ENCODE data around the gene LGALS9B.
"Not testable (repeated sequence)": the region's sequence is repeated elsewhere in the genome, so short reads cannot be mapped to it uniquely, and the experiment has no call there.

The LGALS9B gene

DNA sequence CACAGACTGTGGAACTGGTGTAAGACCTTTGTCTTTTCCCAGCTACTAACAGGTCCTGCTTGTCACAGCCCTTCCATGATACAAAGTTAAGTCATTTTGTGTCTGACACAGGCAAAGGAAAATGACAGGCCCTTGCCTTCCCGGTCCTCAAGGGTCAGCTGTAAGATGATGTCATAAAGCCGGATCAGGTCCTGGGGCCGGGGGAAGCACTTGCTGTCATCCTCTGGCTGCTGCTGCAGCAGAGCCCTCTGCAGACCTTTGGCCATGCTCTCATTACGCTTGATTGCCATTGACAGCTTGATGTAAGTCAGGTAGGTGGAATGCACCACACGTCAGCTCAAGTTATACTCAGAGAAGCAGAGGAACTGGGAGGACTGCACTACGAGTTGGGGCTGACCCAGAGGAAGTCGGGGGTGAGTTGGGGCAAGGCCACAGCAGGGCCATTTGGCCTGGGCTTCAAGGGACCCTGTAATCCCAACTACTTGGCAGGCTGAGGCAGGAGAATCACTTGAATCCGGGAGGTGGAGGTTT lies 50.9 kb downstream of the LGALS9B start:
- DNase-seq (ENCODE audit: low read depth, low spot score) = not testable (repeated sequence)

DNA sequence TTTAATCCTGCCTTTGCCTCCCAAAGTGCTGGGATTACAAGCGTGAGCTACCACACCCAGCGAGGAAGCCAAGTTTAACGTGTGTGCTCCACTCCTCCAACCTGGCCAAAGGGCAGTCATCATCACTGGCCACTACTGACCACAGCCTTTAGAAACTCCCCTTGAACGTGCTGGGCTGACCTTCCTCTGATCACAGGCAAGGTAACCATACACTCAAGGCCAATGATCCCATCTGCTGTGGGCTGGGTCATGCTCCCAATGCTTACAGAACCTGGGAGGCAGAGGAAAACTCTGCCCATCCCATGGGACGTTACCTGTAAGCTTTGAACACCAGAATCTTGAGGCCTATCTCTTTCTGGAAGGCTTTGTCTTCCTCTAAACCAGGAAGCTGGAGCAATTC lies 51.9 kb downstream of the LGALS9B start:
- DNase-seq (ENCODE audit: low read depth, low spot score) = not testable (repeated sequence)

DNA sequence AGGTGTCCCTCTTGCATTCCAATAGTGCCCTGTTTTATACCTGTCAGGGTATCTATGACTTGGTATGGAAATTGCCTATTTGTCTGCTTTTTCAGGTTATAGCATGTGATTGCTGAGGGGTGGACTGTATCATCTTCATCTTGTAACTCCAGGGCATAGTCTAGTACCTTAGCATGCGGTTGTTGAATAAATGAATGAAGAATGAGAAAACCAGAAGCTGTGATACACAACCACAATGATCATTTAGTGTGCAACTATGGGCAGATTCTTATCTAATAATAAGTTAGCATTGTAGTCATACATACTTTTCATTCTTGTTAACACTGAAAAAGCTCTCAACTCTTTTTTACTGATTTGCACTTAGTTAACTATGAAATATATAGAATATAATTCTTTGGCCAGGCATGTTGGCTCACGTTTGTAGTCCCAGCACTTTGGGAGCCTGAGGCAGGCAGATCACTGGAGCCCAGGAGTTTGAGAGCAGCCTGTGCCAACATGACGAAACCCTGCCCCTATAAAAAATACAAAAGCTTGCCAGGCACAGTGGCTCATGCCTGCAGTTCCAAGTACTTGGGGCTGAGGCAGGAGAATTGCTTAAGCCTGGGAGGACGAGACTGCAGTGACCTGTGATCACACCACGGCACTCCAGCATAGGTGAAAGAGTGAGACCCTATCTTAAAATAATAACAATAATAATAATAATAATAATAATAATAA lies 65.9 kb downstream of the LGALS9B start:
- not testable (repeated sequence) for DNase-seq (ENCODE audit: low read depth, low spot score)

DNA sequence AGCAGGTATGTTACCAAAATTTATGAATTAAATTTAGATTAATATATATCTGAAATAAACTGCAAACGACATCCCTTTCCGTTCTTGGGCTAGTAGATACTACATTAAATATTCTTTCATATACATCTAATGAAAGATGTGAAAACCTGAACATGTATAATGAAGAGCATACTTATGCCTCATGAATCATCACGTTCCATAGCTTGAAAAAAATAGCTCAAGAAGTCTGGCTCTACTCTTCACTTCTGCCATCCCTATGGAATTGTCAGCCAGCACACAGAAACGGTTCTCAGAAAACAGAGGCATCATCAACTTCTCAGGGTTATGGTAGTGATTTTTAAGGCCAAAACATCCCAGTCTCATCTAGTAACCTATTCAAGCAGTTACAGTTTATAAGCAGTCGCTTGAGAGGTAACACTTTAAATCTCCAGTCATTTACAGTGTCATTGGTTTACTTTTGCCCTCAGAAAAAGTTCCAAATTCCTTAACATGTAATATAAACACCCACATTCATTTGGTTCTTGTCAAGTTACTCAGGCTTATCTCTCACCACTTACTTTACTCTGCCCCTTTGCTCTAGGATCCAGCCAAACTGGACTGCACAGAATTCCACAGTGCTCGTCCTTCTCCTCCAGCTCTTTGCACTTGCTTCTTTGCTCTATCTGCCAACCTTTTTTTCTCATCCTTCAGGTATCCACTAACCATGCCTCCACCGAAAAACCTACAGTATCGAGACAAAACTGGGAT lies 66.6 kb downstream of the LGALS9B start:
- DNase-seq (ENCODE audit: low read depth, low spot score) = not testable (repeated sequence)

Measured in iPS DF 19.7 (cell line).